Activated CD8-positive, alpha-beta T cell treated with anti-CD3 and anti-CD28 coated beads, Interleukin-2, amount 10 ng/mL, durations not matched to agents 7 days and 5 days (primary cell): ENCODE results near the gene OTOGL. TPM values are rescaled to one million over a fixed set of nuclear protein-coding genes. Genes with fewer than 3 reads are reported as not detected.

Experiments used
- ATAC-seq: fragments of 150-1000 bp; cut with Tn5 transposase; one replicate; pipeline ENCODE4 v1.10.0; 2021; ENCODE audit warnings: moderate library complexity
- CTCF ChIA-PET: fragments of 350-600 bp; sonication (Branson Sonifier 250); formaldehyde crosslinking; loops from one replicate; lab custom pipeline; 2021; ENCODE audit warnings: antibody characterized with exemption; lab: Charles Lee
- POLR2A ChIA-PET: fragments of 350-600 bp; sonication (Branson Sonifier 250); formaldehyde crosslinking; loops from one replicate; lab custom pipeline; 2021; ENCODE audit warnings: antibody characterized with exemption; lab: Charles Lee
- DNase-seq: peaks from one replicate; pipeline ENCODE4 v3.0.0-alpha.2; 2020
- H3K27ac Mint-ChIP-seq: one replicate; pipeline ENCODE4 v1.8.0; 2021; ENCODE audit warnings: mild to moderate bottlenecking, mixed read lengths
- H3K27me3 Mint-ChIP-seq: one replicate; pipeline ENCODE4 v1.8.0; 2021; ENCODE audit warnings: low read depth, mixed read lengths
- H3K36me3 Mint-ChIP-seq: one replicate; pipeline ENCODE4 v1.8.0; 2021; ENCODE audit warnings: low read depth, mixed read lengths
- H3K4me1 Mint-ChIP-seq: one replicate; pipeline ENCODE4 v1.8.0; 2021; ENCODE audit warnings: low read depth, mixed read lengths
- H3K4me3 Mint-ChIP-seq: one replicate; pipeline ENCODE4 v1.8.0; 2021; ENCODE audit warnings: mild to moderate bottlenecking, mixed read lengths
- H3K9me3 Mint-ChIP-seq: one replicate; pipeline ENCODE4 v1.8.0; 2022; ENCODE audit warnings: mixed read lengths; ENCODE audit not compliant: insufficient read depth
- total RNA-seq, 2 experiments: library from RNA; stranded (reverse); gene quantifications; one replicate each; pipeline ENCODE4 v1.2.3, GENCODE V29; 2021

OTOGL gene
- total RNA-seq, 2 experiments from 2014 or later = not detected

DNA sequence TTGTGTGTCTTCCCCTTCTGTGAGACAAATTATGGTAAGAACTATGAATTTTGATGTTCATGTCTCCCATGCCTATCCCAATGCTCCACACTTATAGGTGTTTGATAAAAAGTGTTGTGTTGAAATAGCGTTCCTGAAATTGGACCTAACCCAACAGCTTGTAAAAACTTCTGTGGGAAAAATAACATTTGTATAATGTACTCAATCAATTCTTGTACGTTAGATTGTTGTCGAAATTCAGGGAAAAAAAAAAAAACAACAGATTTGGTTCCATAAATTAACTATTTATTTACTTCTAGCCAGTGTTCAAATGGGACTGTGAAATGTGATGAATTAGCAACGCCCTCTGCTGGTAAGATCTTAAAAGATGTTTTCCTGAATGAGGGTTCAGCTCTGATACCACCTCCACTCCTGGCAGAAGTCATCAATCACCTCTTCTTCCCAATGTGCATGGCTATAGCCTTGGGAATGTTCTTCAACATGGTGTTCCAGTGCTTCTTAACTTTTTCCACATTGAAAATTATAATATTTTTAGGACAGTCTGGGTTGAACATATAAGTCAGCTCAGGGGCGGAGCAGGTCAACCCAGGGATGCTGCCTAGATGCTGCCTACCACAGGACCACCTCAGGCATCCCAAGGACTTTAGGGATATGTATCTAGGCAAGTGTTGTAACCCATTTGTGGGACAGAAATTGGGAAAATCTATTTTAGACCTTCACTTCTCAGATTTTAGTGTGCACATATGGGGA, 170.6 kb downstream of the OTOGL start:
- peak; percentile 22 for DNase-seq
- Mint-ChIP-seq H3K27me3 (peaks cover 4% of the 10 kb centered on the region), H3K27ac (no peak overlapping the region), H3K4me1 (no peaks in the 10 kb centered on the region), H3K4me3 (no peak overlapping the region), H3K36me3 (no peaks in the 10 kb centered on the region), H3K9me3 (no peaks in the 10 kb centered on the region)
- ChIA-PET CTCF (interaction anchor here (0.6 to 3.6 kb wide), 13 partner anchors 9 to 1140 kb away, joined by 3 to 15 read pairs (median 3); no protein-coding TSS in a partner anchor), POLR2A (no interaction called here)
- peak; percentile 68 for ATAC-seq

DNA sequence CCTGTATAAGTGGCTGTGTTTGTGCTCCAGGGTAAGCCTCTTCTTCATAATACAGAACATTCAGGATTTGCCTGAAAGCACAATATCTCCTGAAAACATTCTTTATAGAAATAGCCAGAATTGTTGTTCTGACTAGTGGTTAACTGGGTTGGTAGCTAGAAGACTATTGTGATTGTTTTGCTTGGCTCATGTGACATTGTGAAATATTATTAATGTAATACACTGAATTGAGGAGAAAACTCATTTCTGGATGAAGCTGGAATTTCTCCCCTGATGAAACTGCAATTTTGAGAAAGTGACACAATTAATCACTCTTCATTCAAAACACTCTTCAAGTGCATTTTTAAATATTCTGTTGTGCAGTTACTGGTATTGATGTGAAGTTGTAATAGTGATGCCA, 172.4 kb downstream of the OTOGL start:
- no peak overlapping the region for H3K27ac Mint-ChIP-seq
- ChIA-PET POLR2A (no interaction called here), CTCF (interaction anchor here (0.6 to 3.6 kb wide), 2 partner anchors 76 to 849 kb away, joined by 3 to 15 read pairs; no protein-coding TSS in a partner anchor)
- H3K9me3 Mint-ChIP-seq = no peaks in the 10 kb centered on the region
- ATAC-seq (no peak), DNase-seq (no peak)
- peaks cover 2% of the 10 kb centered on the region for H3K27me3 Mint-ChIP-seq
- H3K36me3 Mint-ChIP-seq = no peaks in the 10 kb centered on the region
- no peaks in the 10 kb centered on the region for H3K4me1 Mint-ChIP-seq
- no peak overlapping the region for H3K4me3 Mint-ChIP-seq

- POLR2A ChIA-PET = no interaction called here
- DNase-seq (no peak), ATAC-seq (no peak)
- Mint-ChIP-seq H3K36me3 (no peaks in the 10 kb centered on the region), H3K9me3 (no peaks in the 10 kb centered on the region), H3K27ac (no peak overlapping the region), H3K27me3 (peaks cover 2% of the 10 kb centered on the region), H3K4me1 (no peaks in the 10 kb centered on the region), H3K4me3 (no peak overlapping the region)
- CTCF ChIA-PET = interaction anchor here (0.6 to 3.6 kb wide), 2 partner anchors 77 to 850 kb away, joined by 3 to 15 read pairs; no protein-coding TSS in a partner anchor
Observed at GRCh38 chr12:80272387-80272915, 173.1 kb downstream of the OTOGL start.

GRCh38 chr12:80273144-80273543, 173.8 kb downstream of the OTOGL start:
- no peak for ATAC-seq
- CTCF ChIA-PET = no interaction called here
- H3K27ac Mint-ChIP-seq = no peak overlapping the region

GRCh38 chr12:80277732-80278131, 178.4 kb downstream of the OTOGL start:
- no peaks in the 10 kb centered on the region for H3K27me3 Mint-ChIP-seq
- H3K9me3 Mint-ChIP-seq = no peaks in the 10 kb centered on the region
- no peaks in the 10 kb centered on the region for H3K4me1 Mint-ChIP-seq
- DNase-seq = no peak
- H3K4me3 Mint-ChIP-seq = no peak overlapping the region
- no peak for ATAC-seq
- CTCF ChIA-PET = no interaction called here
- POLR2A ChIA-PET = no interaction called here
- no peaks in the 10 kb centered on the region for H3K36me3 Mint-ChIP-seq
- H3K27ac Mint-ChIP-seq = no peak overlapping the region

More at GRCh38 chr12:80273144-80273543, 173.8 kb downstream of the OTOGL start:
- POLR2A ChIA-PET = no interaction called here
- Mint-ChIP-seq H3K27me3 (peaks cover 2% of the 10 kb centered on the region), H3K36me3 (no peaks in the 10 kb centered on the region), H3K9me3 (no peaks in the 10 kb centered on the region), H3K4me1 (no peaks in the 10 kb centered on the region), H3K4me3 (no peak overlapping the region)
- no peak for DNase-seq

- DNase-seq = no peak
- Mint-ChIP-seq H3K27me3 (no peaks in the 10 kb centered on the region), H3K9me3 (no peaks in the 10 kb centered on the region), H3K4me1 (no peaks in the 10 kb centered on the region), H3K4me3 (no peak overlapping the region), H3K27ac (no peak overlapping the region), H3K36me3 (no peaks in the 10 kb centered on the region)
- POLR2A ChIA-PET = no interaction called here
- CTCF ChIA-PET = no interaction called here
- no peak for ATAC-seq
Observed at GRCh38 chr12:80282226-80282625, 182.9 kb downstream of the OTOGL start.

DNA sequence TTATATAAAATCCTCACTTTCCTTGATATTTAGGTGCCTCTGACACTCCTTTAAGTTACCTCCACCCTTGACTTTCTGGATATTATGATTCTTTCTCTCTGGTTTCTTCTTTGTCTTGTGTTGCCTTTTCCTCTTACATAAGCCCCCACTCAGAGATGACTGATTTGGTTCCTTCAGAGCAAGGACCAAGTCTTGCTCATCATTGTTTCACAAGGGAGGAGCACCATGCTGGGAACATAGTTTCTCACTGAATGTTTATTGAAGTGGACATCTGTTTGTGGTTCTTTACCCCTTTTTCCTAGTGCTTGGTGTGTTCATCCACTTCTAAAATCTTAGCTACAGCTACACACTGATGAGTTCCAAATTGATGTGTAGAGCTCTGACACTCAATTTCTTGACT, 183.4 kb downstream of the OTOGL start:
- H3K4me1 Mint-ChIP-seq = no peaks in the 10 kb centered on the region
- no peak overlapping the region for H3K27ac Mint-ChIP-seq
- ATAC-seq (no peak), DNase-seq (no peak)
- no peaks in the 10 kb centered on the region for H3K36me3 Mint-ChIP-seq
- H3K4me3 Mint-ChIP-seq = no peak overlapping the region
- CTCF ChIA-PET = no interaction called here
- POLR2A ChIA-PET = no interaction called here
- no peaks in the 10 kb centered on the region for H3K9me3 Mint-ChIP-seq
- no peaks in the 10 kb centered on the region for H3K27me3 Mint-ChIP-seq

DNA sequence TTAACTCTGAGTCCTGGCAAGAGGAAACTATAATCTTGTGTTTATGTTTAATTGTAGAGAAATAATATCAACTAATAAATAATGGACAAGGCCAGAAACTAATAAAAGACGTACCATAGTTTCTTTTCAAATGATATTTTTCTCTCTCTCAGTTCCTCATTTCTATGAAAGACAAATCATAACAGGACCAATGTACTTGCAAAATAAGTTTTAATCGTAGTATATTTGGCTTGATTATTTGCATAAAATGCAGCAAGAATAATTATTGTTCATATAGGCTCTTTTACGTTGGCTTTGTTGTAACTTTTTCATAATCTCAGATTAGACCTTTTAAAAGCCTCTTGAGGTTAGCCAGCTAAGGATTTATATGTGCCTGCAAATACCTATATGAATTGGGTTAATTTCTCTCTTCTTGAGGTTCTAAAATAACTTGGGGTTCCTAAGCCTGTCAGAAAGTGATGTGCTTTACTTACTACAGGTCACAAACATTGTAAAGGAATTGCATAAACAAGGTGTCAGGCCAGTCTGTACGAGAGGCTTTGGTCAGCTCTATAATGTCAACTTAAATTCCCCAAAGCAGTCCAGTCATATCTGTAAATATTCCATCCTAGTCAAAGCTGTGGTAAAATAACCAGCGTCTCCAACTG, 191.9 kb downstream of the OTOGL start:
- Mint-ChIP-seq H3K4me1 (no peaks in the 10 kb centered on the region), H3K27me3 (peaks cover 2% of the 10 kb centered on the region), H3K36me3 (no peaks in the 10 kb centered on the region), H3K9me3 (no peaks in the 10 kb centered on the region), H3K4me3 (no peak overlapping the region), H3K27ac (no peak overlapping the region)
- CTCF ChIA-PET = interaction anchor here (0.9 kb wide), 1 partner anchor 22 kb away, joined by 3 read pairs; no protein-coding TSS in a partner anchor
- ATAC-seq = no peak
- POLR2A ChIA-PET = no interaction called here
- no peak for DNase-seq

- H3K4me3 Mint-ChIP-seq = no peak overlapping the region
- no peaks in the 10 kb centered on the region for H3K36me3 Mint-ChIP-seq
- H3K4me1 Mint-ChIP-seq = no peaks in the 10 kb centered on the region
- ATAC-seq (no peak), DNase-seq (no peak)
- CTCF ChIA-PET = no interaction called here
- POLR2A ChIA-PET = no interaction called here
- H3K9me3 Mint-ChIP-seq = no peaks in the 10 kb centered on the region
- peaks cover 2% of the 10 kb centered on the region for H3K27me3 Mint-ChIP-seq
- no peak overlapping the region for H3K27ac Mint-ChIP-seq
Observed at GRCh38 chr12:80293347-80293746, 194.0 kb downstream of the OTOGL start.

DNA sequence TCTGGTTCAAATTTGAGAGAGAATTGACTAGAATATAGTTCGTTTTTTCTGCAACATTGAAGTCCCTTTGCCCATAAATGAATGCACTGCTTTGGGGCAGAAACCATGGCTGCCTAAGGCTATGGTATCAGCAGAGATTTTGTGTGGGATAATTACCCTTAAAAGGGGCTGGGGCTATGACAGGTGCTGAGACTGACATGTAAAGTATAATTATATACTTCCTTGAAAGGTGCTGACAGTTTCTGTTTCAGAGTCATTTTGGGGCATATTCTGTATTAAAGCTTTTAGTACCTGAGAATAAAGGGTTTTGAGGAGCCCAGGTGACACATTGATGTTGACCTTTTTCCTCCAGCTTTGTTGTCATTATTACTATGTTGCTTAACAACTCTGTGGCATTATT, 194.4 kb downstream of the OTOGL start:
- no peaks in the 10 kb centered on the region for H3K36me3 Mint-ChIP-seq
- no peak overlapping the region for H3K27ac Mint-ChIP-seq
- DNase-seq = no peak
- no peak for ATAC-seq
- H3K4me1 Mint-ChIP-seq = no peaks in the 10 kb centered on the region
- ChIA-PET CTCF (no interaction called here), POLR2A (no interaction called here)
- H3K4me3 Mint-ChIP-seq = no peak overlapping the region
- no peaks in the 10 kb centered on the region for H3K9me3 Mint-ChIP-seq
- H3K27me3 Mint-ChIP-seq = peaks cover 2% of the 10 kb centered on the region

DNA sequence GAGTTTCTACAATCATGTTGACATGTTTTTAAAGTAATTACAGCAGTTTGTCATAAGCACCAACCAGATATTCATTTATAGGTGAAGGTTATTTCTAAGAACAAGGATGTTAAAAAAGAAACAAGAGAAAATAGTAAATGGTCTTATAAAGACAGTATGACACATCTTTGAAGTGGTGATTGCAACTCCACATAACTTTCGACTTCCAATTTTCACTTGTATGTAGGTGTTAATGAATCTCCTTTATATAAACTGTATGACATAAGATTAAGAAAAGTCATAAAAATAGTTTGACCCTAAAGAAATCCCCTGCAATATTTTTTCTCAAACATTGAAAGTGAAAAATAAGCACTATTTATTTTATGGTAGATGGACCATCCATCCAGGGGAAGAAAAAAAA, 199.9 kb downstream of the OTOGL start:
- H3K36me3 Mint-ChIP-seq = no peaks in the 10 kb centered on the region
- CTCF ChIA-PET = no interaction called here
- POLR2A ChIA-PET = no interaction called here
- no peak overlapping the region for H3K4me3 Mint-ChIP-seq
- no peaks in the 10 kb centered on the region for H3K4me1 Mint-ChIP-seq
- DNase-seq (no peak), ATAC-seq (no peak)
- H3K9me3 Mint-ChIP-seq = no peaks in the 10 kb centered on the region
- H3K27me3 Mint-ChIP-seq = no peaks in the 10 kb centered on the region
- no peak overlapping the region for H3K27ac Mint-ChIP-seq

- ATAC-seq (no peak), DNase-seq (no peak)
- ChIA-PET POLR2A (no interaction called here), CTCF (no interaction called here)
- H3K27me3 Mint-ChIP-seq = no peaks in the 10 kb centered on the region
- no peaks in the 10 kb centered on the region for H3K9me3 Mint-ChIP-seq
- no peaks in the 10 kb centered on the region for H3K36me3 Mint-ChIP-seq
- H3K4me3 Mint-ChIP-seq = no peak overlapping the region
- H3K4me1 Mint-ChIP-seq = no peaks in the 10 kb centered on the region
- no peak overlapping the region for H3K27ac Mint-ChIP-seq
Observed at GRCh38 chr12:80299976-80300375, 200.6 kb downstream of the OTOGL start.
